HEK293 (cell line): ENCODE data around the gene SAMD9.

Experiments used
- CTCF ChIA-PET: fragments of 350-600 bp; formaldehyde crosslinking; extraction: SDS; loops from one replicate; lab custom pipeline; 2021; ENCODE audit warnings: antibody characterized with exemption; lab: Yijun Ruan, JAX
- POLR2A ChIA-PET: fragments of 300-600 bp; formaldehyde crosslinking; extraction: SDS; loops from one replicate; lab custom pipeline; 2020; ENCODE audit warnings: antibody characterized with exemption, inconsistent platforms; lab: Yijun Ruan, JAX
- H3K27ac ChIP-seq: fragments of 200-500 bp; sonication (Bioruptor generic); 2 replicates; pipeline ENCODE4 v1.5.1; 2014; ENCODE audit warnings: low read depth, low read length, control low read depth, inconsistent platforms; ENCODE audit errors: extremely low read depth
- H3K36me3 ChIP-seq, 2 experiments: fragments of 200-500 bp in 1 of 2; sonication (Bioruptor generic) in 1 of 2; 1 replicate in 1 of 2; 2 replicates in 1 of 2; pipeline ENCODE4 v1.5.1; 2014 to 2017; ENCODE audit warnings: inconsistent platforms in 2 of 2, low read length in 2 of 2; ENCODE audit not compliant: control insufficient read depth in 2 of 2, insufficient read depth in 1 of 2
- H3K4me1 ChIP-seq: fragments of 200-500 bp; sonication (Bioruptor generic); 2 replicates; pipeline ENCODE4 v1.5.1; 2014; ENCODE audit warnings: mild to moderate bottlenecking, low read length, inconsistent platforms; ENCODE audit not compliant: control insufficient read depth, insufficient read depth
- H3K4me3 ChIP-seq: 2 replicates; pipeline ENCODE4 v1.5.1; 2011; ENCODE audit warnings: low read depth, mild to moderate bottlenecking, control low read depth, low read length, moderate library complexity
- H3K9me3 ChIP-seq: fragments of 200-500 bp; sonication (Bioruptor generic); 2 replicates; pipeline ENCODE4 v1.5.1; 2014; ENCODE audit warnings: low read depth, low read length, inconsistent platforms; ENCODE audit not compliant: control insufficient read depth, insufficient read depth
- ATF2 ChIP-seq: fragments of 450-650 bp; formaldehyde crosslinking; IDR thresholded peaks from 2 replicates; pipeline ENCODE4 v1.5.1; 2016; ENCODE audit warnings: missing biosample characterization, missing genetic modification characterization, low read depth
- GFI1B ChIP-seq: fragments of 450-650 bp; formaldehyde crosslinking; IDR thresholded peaks from 2 replicates; pipeline ENCODE4 v1.5.1; 2016; ENCODE audit warnings: missing biosample characterization, missing genetic modification characterization
- MYNN ChIP-seq: fragments of 450-650 bp; formaldehyde crosslinking; IDR thresholded peaks from 2 replicates; pipeline ENCODE4 v1.5.1; 2016; ENCODE audit warnings: missing biosample characterization, missing genetic modification characterization, borderline replicate concordance
- ZBTB8A ChIP-seq: fragments of 450-650 bp; formaldehyde crosslinking; IDR thresholded peaks from 2 replicates; pipeline ENCODE4 v1.5.1; 2016; ENCODE audit warnings: missing biosample characterization, missing genetic modification characterization
- ZIC2 ChIP-seq: fragments of 450-650 bp; formaldehyde crosslinking; IDR thresholded peaks from 2 replicates; pipeline ENCODE4 v1.5.1; 2016; ENCODE audit warnings: missing biosample characterization, missing genetic modification characterization
- ZNF274 ChIP-seq, 2 experiments: fragments of 200-500 bp in 1 of 2; fragments of 450-650 bp in 1 of 2; sonication (Bioruptor generic) in 1 of 2; formaldehyde crosslinking in 1 of 2; IDR thresholded peaks; 2 replicates each; pipeline versions ENCODE4 v1.5.1 to v1.6.1; 2014 to 2016; ENCODE audit warnings: borderline replicate concordance in 1 of 2, inconsistent platforms in 1 of 2, low read length in 1 of 2, missing biosample characterization in 1 of 2, missing genetic modification characterization in 1 of 2
- ZNF280D ChIP-seq: fragments of 450-650 bp; formaldehyde crosslinking; IDR thresholded peaks from 2 replicates; pipeline ENCODE4 v1.5.1; 2016; ENCODE audit warnings: missing biosample characterization, missing genetic modification characterization
- ZNF350 ChIP-seq: fragments of 450-650 bp; formaldehyde crosslinking; IDR thresholded peaks from 2 replicates; pipeline ENCODE4 v1.5.0; 2017; ENCODE audit warnings: missing biosample characterization, mild to moderate bottlenecking, missing genetic modification characterization
- ZNF529 ChIP-seq: fragments of 450-650 bp; formaldehyde crosslinking; IDR thresholded peaks from 2 replicates; pipeline ENCODE4 v1.5.1; 2017; ENCODE audit warnings: missing genetic modification characterization, missing biosample characterization; ENCODE audit not compliant: insufficient replicate concordance
- ZNF561 ChIP-seq: fragments of 450-650 bp; IDR thresholded peaks from 2 replicates; pipeline ENCODE4 v1.5.1; 2018; ENCODE audit warnings: missing biosample characterization, missing genetic modification characterization, borderline replicate concordance
- ZNF670 ChIP-seq: fragments of 450-650 bp; formaldehyde crosslinking; IDR thresholded peaks from 2 replicates; pipeline ENCODE4 v1.5.1; 2016; ENCODE audit warnings: missing biosample characterization, missing genetic modification characterization, low read depth
- ZNF776 ChIP-seq: fragments of 450-650 bp; formaldehyde crosslinking; IDR thresholded peaks from 2 replicates; pipeline ENCODE4 v1.5.0; 2017; ENCODE audit warnings: missing biosample characterization, missing genetic modification characterization, borderline replicate concordance
- ZSCAN18 ChIP-seq: fragments of 450-650 bp; formaldehyde crosslinking; IDR thresholded peaks from 2 replicates; pipeline ENCODE4 v1.5.1; 2016; ENCODE audit warnings: missing biosample characterization, missing genetic modification characterization
- ZSCAN23 ChIP-seq: fragments of 450-650 bp; formaldehyde crosslinking; IDR thresholded peaks from 2 replicates; pipeline ENCODE4 v1.5.1; 2016; ENCODE audit warnings: missing biosample characterization, missing genetic modification characterization

SAMD9 gene

GRCh38 chr7:93160410-93160809 lies 42.6 kb upstream of the SAMD9 start:
- Histone ChIP-seq H3K27ac (no peak overlapping the region), H3K4me3 (no peak overlapping the region), H3K4me1 (no peaks in the 10 kb centered on the region), H3K9me3 (no peaks in the 10 kb centered on the region), H3K36me3 (no peaks in the 10 kb centered on the region)
- TF ChIP-seq ZNF776 (tag by site-specific recombination): no peak
- TF ChIP-seq ZNF529: no peak
- no peak for TF ChIP-seq ZNF274 (IDR thresholded peaks at IDR 0.05; ENCODE audit: low read length)
- no peak for TF ChIP-seq ZNF274 (tag by site-specific recombination; IDR thresholded peaks at IDR 0.05; ENCODE audit: borderline replicate concordance)
- no peak for TF ChIP-seq ZNF350 (tag by site-specific recombination)
- TF ChIP-seq GFI1B: no peak
- no peak for TF ChIP-seq ZNF561 (tag by site-specific recombination)
- TF ChIP-seq ZSCAN18 (tag by site-specific recombination): no peak
- no peak for TF ChIP-seq ZBTB8A (tag by site-specific recombination)
- no peak for TF ChIP-seq MYNN (tag by site-specific recombination)
- ChIA-PET POLR2A (no interaction called here), CTCF (interaction anchor here (0.7 kb wide), 1 partner anchor 124 kb away, joined by 3 read pairs; no protein-coding TSS in a partner anchor)

- CTCF ChIA-PET: interaction anchor here (0.6 to 1.0 kb wide), 3 partner anchors 107 to 539 kb away, joined by 3 to 6 read pairs (median 4); no protein-coding TSS in a partner anchor
- POLR2A ChIA-PET: no interaction called here
- no peaks in the 10 kb centered on the region for H3K36me3 ChIP-seq
- peak; percentile 64; the same call in 1 of the 2 replicates for TF ChIP-seq ATF2
- no peak for TF ChIP-seq ZNF280D
- no peak for TF ChIP-seq ZNF670 (tag by site-specific recombination)
- H3K27ac ChIP-seq: no peak overlapping the region
- H3K4me1 ChIP-seq: no peaks in the 10 kb centered on the region
- H3K4me3 ChIP-seq: no peak overlapping the region
- H3K9me3 ChIP-seq: no peaks in the 10 kb centered on the region
Measured at GRCh38 chr7:93159490-93159889, 41.7 kb upstream of the SAMD9 start.

GRCh38 chr7:93156884-93157283 lies 39.1 kb upstream of the SAMD9 start:
- 0 out of 2 replicates have a peak, but pooled peaks have one; percentile 13 for TF ChIP-seq ZIC2 (tag by site-specific recombination)
- TF ChIP-seq ZSCAN23 (tag by site-specific recombination): no peak
- TF ChIP-seq, all 188 proteins: peak for 1
- no peak overlapping the region for H3K4me3 ChIP-seq
- no peaks in the 10 kb centered on the region for H3K36me3 ChIP-seq
- ChIA-PET CTCF (interaction anchor here (0.7 kb wide), 1 partner anchor 35 kb away, joined by 3 read pairs; no protein-coding TSS in a partner anchor), POLR2A (no interaction called here)
- no peak overlapping the region for H3K27ac ChIP-seq
- no peaks in the 10 kb centered on the region for H3K4me1 ChIP-seq
- H3K9me3 ChIP-seq: no peaks in the 10 kb centered on the region
